Thoracic aorta (tissue), 2 donors: Measurements from ENCODE around the gene PCDHGA6. TPM values are rescaled to one million over a fixed set of nuclear protein-coding genes. Genes with fewer than 3 reads are reported as not detected.

Experiments
- ATAC-seq: fragments of 150-250 bp; one replicate; pipeline ENCODE4 v1.8.0; 2017; ENCODE audit warnings: low read depth; ENCODE audit not compliant: insufficient number of reproducible peaks, low FRiP score
- DNase-seq: peaks from one replicate; pipeline ENCODE4 v3.0.0-alpha.2; 2020; ENCODE audit warnings: low spot score
- H3K27ac ChIP-seq, 2 donors: fragments of 200-600 bp; sonication (generic); 1 replicate in 1 of 2; 2 replicates in 1 of 2; pipeline ENCODE4 v1.5.1; 2016; ENCODE audit warnings: mild to moderate bottlenecking in 2 of 2, moderate library complexity in 2 of 2
- H3K27me3 ChIP-seq: fragments of 200-600 bp; sonication (generic); replicated peaks from 2 replicates; pipeline ENCODE4 v1.6.0; 2016; ENCODE audit warnings: mild to moderate bottlenecking; ENCODE audit not compliant: insufficient read depth
- H3K36me3 ChIP-seq: fragments of 200-600 bp; sonication (generic); one replicate; pipeline ENCODE4 v1.5.1; 2016
- H3K4me1 ChIP-seq, 2 donors: fragments of 200-600 bp; sonication (generic); 1 replicate in 1 of 2; 2 replicates in 1 of 2; pipeline versions ENCODE4 v1.5.1 to v1.6.0; 2016; ENCODE audit warnings: low read depth in 2 of 2, mild to moderate bottlenecking in 1 of 2; ENCODE audit not compliant: control insufficient read depth in 1 of 2
- H3K4me3 ChIP-seq: fragments of 200-600 bp; sonication (generic); 2 replicates; pipeline ENCODE4 v1.5.1; 2016; ENCODE audit warnings: mild to moderate bottlenecking
- H3K9me3 ChIP-seq: fragments of 200-600 bp; sonication (generic); 2 replicates; pipeline ENCODE4 v1.5.1; 2016
- total RNA-seq, 2 donors: library from RNA; depleted of rRNA; stranded (reverse); fragments of >200 nt; gene quantifications; one replicate each; pipeline versions ENCODE4 v1.1.0 to v1.2.3, GENCODE V29; 2016
- TF ChIP-seq, protein P1 (sequence below): fragments of 200-600 bp; sonication (generic); IDR thresholded peaks from one replicate; pipeline ENCODE4 v1.5.1; 2019; ENCODE audit warnings: antibody characterized with exemption

Gene PCDHGA6
- total RNA-seq, 2 donors from 2014 or later: 12.0 to 13.1 TPM

DNA sequence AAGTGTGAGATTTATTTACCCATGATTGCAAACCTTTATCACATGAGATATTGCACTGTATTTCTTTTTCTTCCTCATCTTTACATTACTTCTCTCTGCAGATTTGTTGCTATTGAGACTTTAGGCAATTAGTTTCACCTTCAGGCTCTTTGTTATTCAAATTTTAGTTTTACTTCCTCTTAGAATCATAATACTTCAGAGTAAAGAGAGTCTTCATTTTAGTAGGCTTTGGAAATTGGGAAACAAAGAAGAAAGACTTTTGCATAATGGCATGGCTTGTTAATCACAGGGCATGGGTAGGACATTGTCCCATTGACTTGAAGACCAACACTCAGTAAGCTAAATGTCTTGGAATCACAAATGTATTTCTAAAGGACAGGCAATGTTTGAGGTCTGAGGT is 11.0 kb upstream of the PCDHGA6 start:
- Histone ChIP-seq H3K4me3 (no peak overlapping the region), H3K9me3 (peaks cover 90% of the 10 kb centered on the region), H3K27me3 (no peaks in the 10 kb centered on the region), H3K4me1 (no peaks in the 10 kb centered on the region), H3K36me3 (no peaks in the 10 kb centered on the region), H3K27ac (no peak overlapping the region)
- no peak for ATAC-seq
- TF ChIP-seq, protein P1, sequence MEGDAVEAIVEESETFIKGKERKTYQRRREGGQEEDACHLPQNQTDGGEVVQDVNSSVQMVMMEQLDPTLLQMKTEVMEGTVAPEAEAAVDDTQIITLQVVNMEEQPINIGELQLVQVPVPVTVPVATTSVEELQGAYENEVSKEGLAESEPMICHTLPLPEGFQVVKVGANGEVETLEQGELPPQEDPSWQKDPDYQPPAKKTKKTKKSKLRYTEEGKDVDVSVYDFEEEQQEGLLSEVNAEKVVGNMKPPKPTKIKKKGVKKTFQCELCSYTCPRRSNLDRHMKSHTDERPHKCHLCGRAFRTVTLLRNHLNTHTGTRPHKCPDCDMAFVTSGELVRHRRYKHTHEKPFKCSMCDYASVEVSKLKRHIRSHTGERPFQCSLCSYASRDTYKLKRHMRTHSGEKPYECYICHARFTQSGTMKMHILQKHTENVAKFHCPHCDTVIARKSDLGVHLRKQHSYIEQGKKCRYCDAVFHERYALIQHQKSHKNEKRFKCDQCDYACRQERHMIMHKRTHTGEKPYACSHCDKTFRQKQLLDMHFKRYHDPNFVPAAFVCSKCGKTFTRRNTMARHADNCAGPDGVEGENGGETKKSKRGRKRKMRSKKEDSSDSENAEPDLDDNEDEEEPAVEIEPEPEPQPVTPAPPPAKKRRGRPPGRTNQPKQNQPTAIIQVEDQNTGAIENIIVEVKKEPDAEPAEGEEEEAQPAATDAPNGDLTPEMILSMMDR: no peak
- DNase-seq: no peak

DNA sequence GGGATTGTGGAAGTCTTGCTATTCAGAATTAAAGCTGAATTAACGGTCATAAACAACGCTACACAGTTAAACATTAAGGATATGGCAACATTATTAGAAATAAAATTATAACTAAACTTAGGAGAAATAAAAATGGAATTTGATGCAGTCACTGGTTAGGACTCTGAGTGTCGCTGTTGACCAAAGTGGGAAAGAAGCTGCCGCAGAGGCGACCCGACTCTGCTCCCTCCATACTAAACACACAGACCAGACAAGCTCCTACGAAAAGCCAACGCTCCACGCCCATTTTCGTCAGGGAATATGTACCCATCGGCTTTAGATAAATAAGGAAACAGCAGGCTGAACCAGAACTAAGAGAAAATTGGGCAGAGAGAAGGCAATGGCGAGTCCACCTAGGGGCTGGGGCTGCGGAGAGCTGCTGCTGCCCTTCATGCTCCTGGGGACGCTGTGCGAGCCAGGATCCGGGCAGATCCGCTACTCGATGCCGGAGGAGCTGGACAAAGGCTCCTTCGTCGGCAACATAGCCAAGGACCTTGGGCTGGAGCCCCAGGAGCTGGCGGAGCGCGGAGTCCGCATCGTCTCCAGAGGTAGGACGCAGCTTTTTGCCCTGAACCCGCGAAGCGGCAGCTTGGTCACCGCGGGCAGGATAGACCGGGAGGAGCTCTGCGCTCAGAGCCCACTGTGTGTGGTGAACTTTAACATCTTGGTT is 9.6 kb upstream of the PCDHGA6 start, which contains the start of gene PCDHGA5:
Gene PCDHGA5 (plus strand): TSS at position 211 of the 709 bp plus-strand sequence. CDS start 169 bp downstream, at position 380.
- no peak for ATAC-seq
- Histone ChIP-seq H3K9me3 (peaks cover 84% of the 10 kb centered on the region), H3K27ac (no peak within 1 kb of the TSS), H3K27me3 (no peaks in the 10 kb centered on the region), H3K36me3 (no peaks in the 10 kb centered on the region), H3K4me3 (peak within 1 kb of the TSS; percentile 3), H3K4me1 (no peaks in the 10 kb centered on the region)
- DNase-seq: no peak
- TF ChIP-seq, protein P1: no peak

DNA sequence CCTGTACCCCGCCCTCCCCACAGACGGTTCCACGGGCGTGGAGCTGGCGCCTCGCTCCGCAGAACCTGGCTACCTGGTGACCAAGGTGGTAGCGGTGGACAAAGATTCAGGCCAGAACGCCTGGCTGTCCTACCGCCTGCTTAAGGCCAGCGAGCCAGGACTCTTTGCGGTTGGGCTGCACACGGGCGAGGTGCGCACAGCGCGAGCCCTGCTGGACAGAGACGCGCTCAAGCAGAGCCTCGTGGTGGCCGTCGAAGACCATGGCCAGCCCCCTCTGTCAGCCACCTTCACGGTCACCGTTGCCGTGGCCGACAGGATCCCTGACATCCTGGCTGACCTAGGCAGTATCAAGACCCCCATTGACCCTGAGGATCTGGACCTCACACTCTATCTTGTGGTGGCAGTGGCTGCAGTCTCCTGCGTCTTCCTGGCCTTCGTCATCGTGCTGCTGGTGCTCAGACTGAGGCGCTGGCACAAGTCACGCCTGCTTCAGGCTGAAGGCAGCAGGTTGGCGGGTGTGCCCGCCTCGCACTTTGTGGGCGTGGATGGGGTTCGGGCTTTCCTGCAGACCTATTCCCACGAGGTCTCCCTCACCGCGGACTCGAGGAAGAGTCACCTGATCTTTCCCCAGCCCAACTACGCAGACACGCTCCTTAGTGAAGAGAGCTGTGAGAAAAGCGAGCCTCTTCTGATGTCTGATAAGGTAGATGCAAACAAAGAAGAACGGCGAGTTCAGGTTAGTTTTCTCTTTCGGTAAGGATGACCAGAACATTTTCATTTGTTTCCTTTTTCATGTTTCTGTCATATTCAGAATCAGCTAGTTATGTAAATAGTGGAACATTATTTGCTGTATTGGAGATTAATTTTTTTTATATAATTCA is 7.4 kb upstream of the PCDHGA6 start:
- peaks cover 85% of the 10 kb centered on the region for H3K9me3 ChIP-seq
- TF ChIP-seq, protein P1: no peak
- H3K4me3 ChIP-seq: peak overlapping the region; percentile 13

DNA sequence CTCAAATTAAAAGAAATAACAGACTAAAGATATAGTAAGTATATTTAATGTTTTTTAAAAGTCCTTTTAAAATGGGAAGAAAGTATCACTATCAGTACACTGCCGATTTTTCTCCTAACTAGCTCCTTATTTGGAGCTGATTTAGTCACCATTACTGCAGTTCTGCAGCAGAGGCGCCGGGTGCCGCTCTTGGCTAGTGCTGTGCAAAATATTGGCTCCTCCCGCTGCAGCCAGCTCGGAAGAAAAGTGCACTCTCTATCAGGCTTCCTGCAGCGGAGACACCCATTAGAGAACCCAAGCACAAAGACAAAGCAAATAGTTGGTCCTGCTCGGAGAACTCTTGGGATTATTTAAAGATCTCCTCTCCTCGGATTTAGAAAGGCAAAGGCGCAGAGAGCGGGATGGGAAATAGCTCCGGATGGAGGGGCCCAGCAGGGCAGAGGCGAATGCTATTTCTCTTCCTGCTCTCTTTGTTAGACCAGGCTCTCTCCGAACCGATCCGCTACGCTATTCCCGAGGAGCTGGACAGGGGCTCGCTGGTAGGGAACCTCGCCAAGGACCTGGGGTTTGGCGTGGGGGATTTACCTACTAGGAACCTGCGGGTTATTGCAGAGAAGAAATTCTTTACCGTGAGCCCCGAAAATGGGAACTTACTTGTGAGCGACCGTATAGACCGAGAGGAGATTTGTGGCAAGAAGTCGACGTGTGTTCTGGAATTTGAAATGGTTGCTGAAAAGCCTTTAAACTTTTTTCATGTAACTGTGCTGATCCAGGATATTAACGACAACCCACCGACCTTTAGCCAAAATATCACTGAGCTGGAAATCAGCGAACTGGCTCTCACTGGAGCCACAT is 3.5 kb upstream of the PCDHGA6 start, which contains the start of gene PCDHGB3:
Gene PCDHGB3 (plus strand): TSS at position 249 of the 855 bp plus-strand sequence. CDS start 153 bp downstream, at position 402.
- DNase-seq: no peak
- TF ChIP-seq, protein P1: no peak
- H3K27me3 ChIP-seq: no peaks in the 10 kb centered on the region
- H3K4me3 ChIP-seq: peak within 1 kb of the TSS; percentile 41
- no peaks in the 10 kb centered on the region for H3K36me3 ChIP-seq
- H3K4me1 ChIP-seq: no peaks in the 10 kb centered on the region
- ATAC-seq: no peak
- H3K27ac ChIP-seq: no peak within 1 kb of the TSS
- peaks cover 93% of the 10 kb centered on the region for H3K9me3 ChIP-seq

More for the DNA sequence above, 7.4 kb upstream of the PCDHGA6 start:
- Histone ChIP-seq H3K27ac (no peak overlapping the region), H3K27me3 (no peaks in the 10 kb centered on the region), H3K4me1 (no peaks in the 10 kb centered on the region), H3K36me3 (no peaks in the 10 kb centered on the region)
- DNase-seq (no peak), ATAC-seq (no peak)
